K562 (cell line): ENCODE measurements around the gene E2F1. TPM values are rescaled to one million over a fixed set of nuclear protein-coding genes. Genes with fewer than 3 reads are reported as not detected.

Experiments
- CBX3 ChIP-seq, 2 experiments: IDR thresholded peaks; 1 replicate in 1 of 2; 2 replicates in 1 of 2; pipeline ENCODE4 v1.6.1; 2012; ENCODE audit warnings: inconsistent platforms in 2 of 2, low read length in 2 of 2, borderline replicate concordance in 1 of 2, control low read depth in 1 of 2
- CHAMP1 ChIP-seq: fragments of 450-650 bp; IDR thresholded peaks from 2 replicates; pipeline ENCODE4 v1.6.1; 2016; ENCODE audit warnings: mild to moderate bottlenecking
- HNRNPL ChIP-seq: fragments of 200-400 bp; formaldehyde crosslinking; IDR thresholded peaks from 2 replicates; pipeline ENCODE4 v1.6.1; 2017; ENCODE audit warnings: low read depth, mild to moderate bottlenecking, low read length
- ILK ChIP-seq: fragments of 450-650 bp; IDR thresholded peaks from 2 replicates; pipeline ENCODE4 v1.6.1; 2016; ENCODE audit warnings: missing genetic modification characterization, low read depth, mild to moderate bottlenecking, missing compliant biosample characterization, moderate library complexity, borderline replicate concordance
- KDM1A ChIP-seq, 2 experiments: fragments of 450-650 bp; IDR thresholded peaks; 2 replicates each; pipeline ENCODE4 v1.6.1; 2016; ENCODE audit warnings: mild to moderate bottlenecking in 2 of 2
- KLF13 ChIP-seq: fragments of 450-650 bp; IDR thresholded peaks from 2 replicates; pipeline ENCODE4 v1.6.1; 2016; ENCODE audit warnings: missing genetic modification characterization, low read depth, mild to moderate bottlenecking, missing compliant biosample characterization, moderate library complexity, borderline replicate concordance
- NCOA1 ChIP-seq: fragments of 450-650 bp; IDR thresholded peaks from 2 replicates; pipeline ENCODE4 v1.6.1; 2016; ENCODE audit warnings: low read depth
- NFATC3 ChIP-seq: fragments of 450-650 bp; IDR thresholded peaks from 2 replicates; pipeline ENCODE4 v1.6.1; 2017; ENCODE audit warnings: mild to moderate bottlenecking
- RNF219 ChIP-seq: fragments of 250-450 bp; sonication (Bioruptor Pico); IDR thresholded peaks from 2 replicates; pipeline ENCODE4 v1.5.0; 2022; ENCODE audit warnings: mild to moderate bottlenecking
- SUPT5H ChIP-seq: fragments of 450-650 bp; IDR thresholded peaks from 2 replicates; pipeline ENCODE4 v1.6.1; 2016
- TAF15 ChIP-seq: fragments of 200-400 bp; formaldehyde crosslinking; IDR thresholded peaks from 2 replicates; pipeline ENCODE4 v1.6.1; 2017; ENCODE audit warnings: mild to moderate bottlenecking, low read depth, low read length, moderate library complexity
- TCFL5 ChIP-seq: fragments of 250-450 bp; sonication (Bioruptor Pico); conservative IDR thresholded peaks from 2 replicates; pipeline ENCODE4 v1.6.1; 2021; ENCODE audit warnings: mild to moderate bottlenecking, moderate library complexity, matching md5 sums
- TEAD1 ChIP-seq, 2 experiments: fragments of 450-650 bp in 1 of 2; sonication (generic) in 1 of 2; formaldehyde crosslinking; IDR thresholded peaks; 2 replicates each; pipeline versions ENCODE4 v1.4.0 to v1.8.0; 2020 to 2022; ENCODE audit warnings: mild to moderate bottlenecking in 2 of 2, missing genetic modification reagents in 1 of 2
- YY1 ChIP-seq, 3 experiments: IDR thresholded peaks; 2 replicates each; pipeline ENCODE4 v1.6.1; 2011; ENCODE audit warnings: low read length in 2 of 3, mild to moderate bottlenecking in 2 of 3, moderate library complexity in 2 of 3, borderline replicate concordance in 1 of 3, control low read depth in 1 of 3, low read depth in 1 of 3; ENCODE audit not compliant: insufficient read depth in 3 of 3, insufficient replicate concordance in 2 of 3, control insufficient read depth in 1 of 3, insufficient read length in 1 of 3; ENCODE audit errors: extremely low read depth in 1 of 3
- ZBTB11 ChIP-seq, 3 experiments: fragments of 200-800 bp in 1 of 3; fragments of 250-450 bp in 1 of 3; fragments of 450-650 bp in 1 of 3; sonication (Bioruptor Pico) in 1 of 3; sonication (Bioruptor generic) in 1 of 3; formaldehyde crosslinking in 1 of 3; IDR thresholded peaks; 2 replicates each; pipeline versions ENCODE4 v1.6.1 to v1.8.0; 2016 to 2022; ENCODE audit warnings: mild to moderate bottlenecking in 2 of 3, missing genetic modification characterization in 2 of 3, missing compliant biosample characterization in 1 of 3, moderate library complexity in 1 of 3
- ZC3H4 ChIP-seq: sonication (generic); formaldehyde crosslinking; IDR thresholded peaks from 2 replicates; pipeline ENCODE4 v1.9.0; 2021; ENCODE audit warnings: missing genetic modification reagents, borderline replicate concordance
- ZNF121 ChIP-seq: sonication (generic); formaldehyde crosslinking; conservative IDR thresholded peaks from 2 replicates; pipeline ENCODE4 v1.8.0; 2022; ENCODE audit warnings: missing genetic modification reagents
- ZNF280A ChIP-seq: fragments of 450-650 bp; IDR thresholded peaks from 2 replicates; pipeline ENCODE4 v1.6.1; 2018; ENCODE audit warnings: mild to moderate bottlenecking, low read depth; ENCODE audit not compliant: partially characterized antibody
- polyA plus RNA-seq, 8 experiments: library from polyadenylated mRNA; depleted of rRNA in 4 of 8; stranded (reverse) in 5 of 8; unstranded in 3 of 8; fragments of >200 nt; fragmentation: Nextera tagmentation in 2 of 8; fragmentation: Illumina TruSeq in 1 of 8; extraction: Ambion mirVana in 2 of 8; extraction: Trizol in 1 of 8; gene quantifications; 2 replicates each; pipeline versions ENCODE4 v1.2.1 to v1.2.3, GENCODE V29; 2011 to 2014; ENCODE audit warnings: inconsistent platforms in 1 of 8, missing spikeins in 1 of 8
- total RNA-seq, 7 experiments: library from RNA; depleted of rRNA in 6 of 7; stranded (reverse); fragments of >200 nt in 6 of 7; fragmentation: Illumina TruSeq in 2 of 7; extraction: Trizol in 2 of 7; gene quantifications; 2 replicates each; pipeline versions ENCODE4 v1.2.1 to v1.2.3, GENCODE V29; 2011 to 2021; ENCODE audit warnings: low replicate concordance in 1 of 7

Gene E2F1
- total and polyA plus RNA-seq, 9 of the 15 experiments (the other 6 are each of a cell fraction or from before 2014, with no cell fraction given): 0.14 to 30.6 (median 13.1) TPM

GRCh38 chr20:33689973-33690372 lies 3.8 kb upstream of the E2F1 start (continued):
- no peak for TF ChIP-seq ZNF280A
- TF ChIP-seq NFATC3: no peak
- no peak for TF ChIP-seq RNF219 (CRISPR knock-in tag)
- no peak for TF ChIP-seq ZC3H4 (CRISPR knock-in tag)
- TF ChIP-seq ZNF121 (CRISPR knock-in tag): no peak
- TF ChIP-seq HNRNPL: no peak
- TF ChIP-seq SUPT5H: no peak
- no peak for TF ChIP-seq CHAMP1
- TF ChIP-seq TCFL5: no peak
- TF ChIP-seq ZBTB11 (CRISPR knock-in tag; IDR thresholded peaks at IDR 0.05): peak in 1 of 3 experiments; percentile 68; a peak in 2 of 6 replicates
- no peak for TF ChIP-seq TAF15
- no peak for TF ChIP-seq KLF13
- peak; percentile 28 to 48; a peak in 1 of 4 replicates for TF ChIP-seq TEAD1 (CRISPR knock-in tag; IDR thresholded peaks at IDR 0.05)
- no peak for TF ChIP-seq ILK (tag)
- peak in 1 of 2 experiments; percentile 16; a peak in 1 of 3 replicates for TF ChIP-seq CBX3 (IDR thresholded peaks at IDR 0.05; ENCODE audit: borderline replicate concordance in 1 of 2, low read length in 2 of 2)
- TF ChIP-seq KDM1A (IDR thresholded peaks at IDR 0.05): peak; percentile 100
- peak; percentile 63; the same call in 1 of the 2 replicates for TF ChIP-seq NCOA1
- TF ChIP-seq YY1 (IDR thresholded peaks at IDR 0.05; ENCODE audit: borderline replicate concordance in 1 of 3, control insufficient read depth in 1 of 3, extremely low read depth in 1 of 3, insufficient read depth in 3 of 3, insufficient read length in 1 of 3, insufficient replicate concordance in 2 of 3, low read depth in 1 of 3, low read length in 2 of 3): no peak
